Measurements from ENCODE around the gene LMF1.

- TF ChIP-seq CTCF (conservative IDR thresholded peaks at IDR 0.05; ENCODE audit: low read depth, low read length): no peak
- TF ChIP-seq SMC3 (IDR thresholded peaks at IDR 0.05; ENCODE audit: low read depth, low read length): no peak
- TF ChIP-seq RAD21 (IDR thresholded peaks at IDR 0.05; ENCODE audit: low read length): no peak
- no peak for TF ChIP-seq POLR2A (IDR thresholded peaks at IDR 0.05; ENCODE audit: low read depth, low read length)
- TF ChIP-seq CEBPB (IDR thresholded peaks at IDR 0.05; ENCODE audit: low read depth, low read length): no peak
- TF ChIP-seq USF2 (IDR thresholded peaks at IDR 0.05; ENCODE audit: low read depth, low read length): no peak
- TF ChIP-seq CHD1 (IDR thresholded peaks at IDR 0.05; ENCODE audit: low read depth, low read length): no peak
Observed at GRCh38 chr16:937723-938122, 33.1 kb downstream of the LMF1 start.
